DMS79 treated with DMSO at 0.1 percent for 48 hours (cell line): ENCODE results near the gene TUBB4A.

Experiments
- DNase-seq: peaks from one replicate; lab custom pipeline; 2025; lab: John Stamatoyannopoulos, UW

Gene TUBB4A

DNA sequence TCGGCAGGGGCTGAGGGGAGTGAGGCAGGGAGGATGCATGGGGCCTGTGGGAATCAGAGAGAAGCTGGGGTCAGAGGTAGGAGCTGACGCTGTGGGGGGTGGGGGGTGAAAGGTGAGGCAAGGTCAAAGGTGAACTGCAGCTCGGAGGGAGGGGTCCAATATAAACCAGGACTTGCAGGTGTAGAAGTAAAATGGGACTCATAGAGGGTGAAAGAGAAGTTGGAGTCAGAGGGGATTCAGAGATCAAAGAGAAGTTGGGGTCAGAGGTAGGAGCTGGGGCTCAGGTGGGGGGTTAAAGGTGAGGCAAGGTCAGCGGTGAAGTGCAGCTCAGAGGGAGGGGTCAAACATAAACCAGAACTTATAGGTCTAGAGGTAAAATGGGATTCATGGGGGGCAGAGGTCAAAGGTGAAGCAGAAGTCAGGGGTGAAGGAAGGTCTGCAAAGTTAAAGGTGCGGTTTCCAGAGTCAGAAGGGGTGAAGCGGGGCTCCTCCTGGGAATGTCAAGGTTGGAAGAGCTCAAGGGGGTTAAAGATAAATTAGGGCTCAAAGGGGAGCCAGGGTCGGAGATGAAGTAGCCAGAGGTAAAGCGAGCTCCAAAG is 7.6 kb downstream of the TUBB4A start:
- DNase-seq, result no peak

GRCh38 chr19:6491802-6492592 is 10.1 kb downstream of the TUBB4A start:
- DNase-seq, result no peak

DNA sequence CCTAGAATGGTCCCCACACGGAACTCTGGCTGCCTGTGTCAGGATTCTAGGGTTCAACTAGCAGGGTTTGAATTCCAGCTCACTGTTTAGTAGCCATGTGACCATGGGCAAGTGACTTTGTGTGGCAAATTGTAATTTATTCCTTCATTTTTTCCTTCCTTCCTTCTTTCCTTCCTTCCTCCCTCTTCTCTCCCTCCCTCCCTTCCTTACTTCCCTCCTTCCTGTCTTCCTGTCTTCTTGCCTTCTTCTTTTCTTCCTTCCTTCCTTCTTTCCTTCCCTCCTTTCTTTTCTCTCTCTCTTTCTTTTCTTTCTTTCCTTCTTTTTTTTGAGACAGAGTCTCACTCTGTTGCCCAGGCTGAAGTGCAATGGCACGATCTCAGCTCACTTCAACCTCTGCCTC is 12.0 kb downstream of the TUBB4A start:
- DNase-seq, result no peak

DNA sequence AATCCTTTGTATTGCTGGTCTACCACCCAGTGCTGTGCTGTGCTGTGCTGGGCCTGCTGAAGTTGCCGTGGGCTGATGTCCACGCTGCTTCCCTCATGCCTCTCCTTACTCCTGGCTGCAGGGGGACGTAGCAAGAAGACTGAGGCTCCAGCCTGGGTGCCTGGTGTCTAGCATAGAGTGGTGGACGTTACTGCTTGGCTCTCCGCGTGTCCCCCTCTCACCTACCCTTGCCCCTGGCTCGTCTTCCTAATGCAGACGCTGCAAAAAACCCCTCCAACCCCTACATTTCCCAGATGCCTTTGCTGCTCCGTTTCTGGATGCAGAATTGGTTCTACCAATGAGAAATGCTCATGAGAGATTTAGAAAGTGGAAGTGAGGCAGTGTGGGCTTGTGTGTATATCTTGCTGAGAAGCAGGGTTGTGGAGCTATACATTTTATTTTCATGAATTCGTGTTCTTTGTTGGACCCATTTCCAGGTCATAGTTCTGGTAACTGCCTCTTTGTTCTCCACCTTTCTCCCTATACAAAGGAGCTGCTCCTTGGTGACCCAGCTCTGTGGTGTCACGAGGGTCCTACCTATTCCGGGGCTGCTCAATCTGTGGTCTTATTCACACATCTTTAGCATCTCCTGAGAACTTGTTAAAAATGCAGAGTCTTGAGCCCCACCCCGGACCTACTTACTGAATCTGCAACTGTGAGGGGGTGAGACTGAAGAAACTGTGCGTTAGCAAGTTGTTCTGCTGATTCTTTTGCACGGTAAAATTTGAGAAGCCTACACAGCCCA is 12.6 kb downstream of the TUBB4A start:
- DNase-seq, result peak; percentile 22

DNA sequence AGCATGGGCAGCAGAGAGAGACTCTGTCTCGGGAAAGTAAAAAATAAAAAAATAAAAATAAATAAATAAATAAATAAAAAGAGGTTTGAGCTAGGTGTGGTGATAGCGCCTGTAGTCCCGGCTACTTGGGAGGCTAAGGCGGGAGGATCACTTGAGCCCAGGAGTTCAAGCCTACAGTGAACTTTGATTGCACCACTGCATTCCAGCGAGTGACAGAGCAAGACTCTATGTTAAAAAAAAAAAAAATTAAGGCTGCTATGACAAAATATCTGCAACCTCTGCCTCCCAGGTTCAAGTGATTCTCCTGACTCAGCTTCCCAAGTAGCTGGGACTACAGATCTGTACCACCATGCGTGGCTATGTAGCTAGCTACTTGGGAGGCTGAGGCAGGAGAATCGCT is 17.3 kb downstream of the TUBB4A start:
- DNase-seq, result no peak

GRCh38 chr19:6484230-6484629 is 17.9 kb downstream of the TUBB4A start:
- DNase-seq, result no peak

- no peak for DNase-seq
Measured at GRCh38 chr19:6483235-6483634, 18.9 kb downstream of the TUBB4A start.

- DNase-seq, result no peak
Measured at GRCh38 chr19:6482343-6482686, 19.8 kb downstream of the TUBB4A start.

- DNase-seq, result no peak
Measured at GRCh38 chr19:6481541-6482342, 20.4 kb downstream of the TUBB4A start, which contains the start of gene DENND1C. Gene DENND1C, minus strand, starts transcription at chr19:6481787. Its CDS starts 92 bp downstream, at chr19:6481695.

DNA sequence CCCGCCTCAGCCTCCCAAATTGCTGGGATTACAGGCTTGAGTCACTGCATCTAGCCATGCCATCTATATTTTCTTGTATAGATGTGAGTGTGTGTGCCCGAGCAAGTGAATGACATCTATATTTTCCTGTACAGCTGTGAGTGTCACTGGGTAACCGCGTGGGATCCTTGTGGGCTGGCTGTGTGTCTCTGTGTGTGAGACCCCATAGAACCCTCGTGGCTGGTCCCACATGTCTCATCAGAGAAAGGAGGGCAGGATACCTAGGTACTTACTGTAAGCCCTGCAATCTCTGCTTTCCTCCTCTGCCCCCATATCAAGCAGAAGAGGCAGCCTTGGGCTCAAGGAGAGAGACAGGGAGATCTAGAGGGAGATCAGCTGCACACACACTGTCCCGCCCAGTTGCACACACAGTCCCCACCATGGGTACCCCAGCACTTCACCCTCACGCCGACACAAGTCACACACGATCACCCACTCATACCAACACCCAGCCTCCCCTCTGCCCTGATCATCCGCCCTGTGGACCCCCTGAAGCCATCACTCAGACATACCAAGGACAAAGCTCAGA is 21.2 kb downstream of the TUBB4A start:
- DNase-seq, result no peak

DNA sequence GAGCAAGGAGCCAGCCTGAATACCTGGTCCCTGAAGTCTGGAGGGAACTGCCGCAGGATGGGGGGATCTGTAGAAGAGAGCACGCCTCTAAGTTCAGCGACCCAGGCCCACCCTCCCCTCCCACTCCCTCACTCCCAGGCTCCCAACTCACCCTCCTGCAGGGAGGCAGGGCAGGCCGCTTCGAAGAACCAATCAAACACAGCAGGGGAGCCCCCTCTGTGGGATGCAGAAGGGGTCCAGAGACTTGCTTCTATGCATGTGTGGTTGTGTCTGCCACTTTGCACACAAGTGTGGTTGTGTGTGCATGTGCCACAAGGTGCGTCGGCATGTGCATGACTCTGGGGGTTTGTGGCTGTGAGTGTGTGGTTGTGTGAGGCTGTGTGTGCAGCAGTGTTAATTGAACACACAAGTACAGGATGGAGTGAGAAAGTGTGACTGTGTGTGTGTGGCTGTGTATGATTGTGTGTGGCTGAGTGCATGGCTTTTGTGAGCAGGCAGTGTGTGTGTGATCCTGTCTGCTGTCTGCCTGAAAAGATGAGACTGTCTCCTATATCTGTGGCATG is 22.2 kb downstream of the TUBB4A start:
- DNase-seq, result no peak

GRCh38 chr19:6478815-6479214 is 23.3 kb downstream of the TUBB4A start:
- DNase-seq, result no peak

GRCh38 chr19:6476896-6477431 is 25.1 kb downstream of the TUBB4A start:
- DNase-seq, result no peak

- DNase-seq, result no peak
Measured at GRCh38 chr19:6476155-6476895, 25.8 kb downstream of the TUBB4A start.

GRCh38 chr19:6475321-6476108 is 26.6 kb downstream of the TUBB4A start:
- no peak for DNase-seq

- DNase-seq, result no peak
Measured at GRCh38 chr19:6473647-6474046, 28.5 kb downstream of the TUBB4A start.

DNA sequence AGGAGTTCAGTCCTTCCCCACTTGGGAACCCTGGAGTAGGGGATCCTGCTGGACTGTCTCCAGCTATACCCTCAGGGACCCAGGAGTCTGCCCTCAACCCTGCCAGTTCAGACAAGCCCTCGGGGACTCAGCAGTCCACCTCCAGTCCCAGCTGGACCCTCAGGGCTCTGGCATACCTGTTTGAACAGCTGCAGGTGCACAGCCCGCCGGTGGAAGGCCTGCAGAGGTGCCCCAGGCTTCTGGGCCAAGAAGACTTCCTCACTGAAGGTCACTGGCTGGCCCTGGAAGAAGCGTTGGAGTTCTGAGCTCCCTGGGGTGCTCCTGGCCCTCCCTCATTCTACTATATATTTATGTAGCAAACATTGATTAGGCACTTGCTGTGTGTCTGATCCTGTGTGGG is 29.4 kb downstream of the TUBB4A start:
- no peak for DNase-seq

GRCh38 chr19:6471076-6471475 is 31.0 kb downstream of the TUBB4A start:
- no peak for DNase-seq

- no peak for DNase-seq
Measured at GRCh38 chr19:6470173-6470572, 31.9 kb downstream of the TUBB4A start.

- no peak for DNase-seq
Measured at GRCh38 chr19:6467384-6467783, 34.7 kb downstream of the TUBB4A start.
